Myocyte (in vitro differentiated cells): ENCODE results near the gene BCAS3. TPM values are rescaled to one million over a fixed set of nuclear protein-coding genes. Genes with fewer than 3 reads are reported as not detected.
A peak's percentile ranks its signal among the peaks of the same experiment; 100 is the strongest.
"Not testable (repeated sequence)": the region's sequence is repeated elsewhere in the genome, so short reads cannot be mapped to it uniquely, and the experiment has no call there.

Experiments used
- DNase-seq: peaks from one replicate; pipeline ENCODE4 v3.0.0-alpha.2; 2012; ENCODE audit warnings: low read depth
- total RNA-seq: library from RNA; depleted of rRNA; stranded (reverse); fragments of >200 nt; gene quantifications from 2 replicates; pipeline ENCODE4 v1.2.3, GENCODE V29; 2014

Gene BCAS3
- total RNA-seq, 1 donor from 2014 or later: 18.1 TPM

- DNase-seq: no peak
These were observed 736.7 kb downstream of the BCAS3 start for GRCh38 chr17:61414141-61414935.

GRCh38 chr17:61414936-61415251 is 737.2 kb downstream of the BCAS3 start:
- DNase-seq: no peak

- peak; percentile 78 for DNase-seq
These were observed 737.9 kb downstream of the BCAS3 start for GRCh38 chr17:61415374-61416210.

GRCh38 chr17:61416211-61416539 is 738.5 kb downstream of the BCAS3 start:
- no peak for DNase-seq

GRCh38 chr17:61416540-61417363 is 739.1 kb downstream of the BCAS3 start:
- peak; percentile 92 for DNase-seq

GRCh38 chr17:61418449-61418848 is 740.8 kb downstream of the BCAS3 start:
- DNase-seq: no peak

GRCh38 chr17:61419496-61420046 is 741.9 kb downstream of the BCAS3 start:
- DNase-seq: no peak

GRCh38 chr17:61420052-61420451 is 742.4 kb downstream of the BCAS3 start:
- DNase-seq: no peak

GRCh38 chr17:61420745-61421398 is 743.2 kb downstream of the BCAS3 start:
- DNase-seq: no peak

GRCh38 chr17:61421460-61421859 is 743.8 kb downstream of the BCAS3 start:
- DNase-seq: no peak

- DNase-seq: no peak
These were observed 744.6 kb downstream of the BCAS3 start for GRCh38 chr17:61422116-61422799.

- DNase-seq: no peak
These were observed 745.2 kb downstream of the BCAS3 start for GRCh38 chr17:61422869-61423268.

- DNase-seq: no peak
These were observed 746.5 kb downstream of the BCAS3 start for GRCh38 chr17:61423967-61424649.

GRCh38 chr17:61425682-61426481 is 748.2 kb downstream of the BCAS3 start:
- DNase-seq: no peak

GRCh38 chr17:61426482-61427304 is 749.0 kb downstream of the BCAS3 start:
- no peak for DNase-seq

GRCh38 chr17:61427567-61427966 is 749.9 kb downstream of the BCAS3 start:
- DNase-seq: no peak

- DNase-seq: no peak
These were observed 751.6 kb downstream of the BCAS3 start for GRCh38 chr17:61429274-61429673.

GRCh38 chr17:61429831-61430230 is 752.2 kb downstream of the BCAS3 start:
- not testable (repeated sequence) for DNase-seq
